Measurements from ENCODE around the gene NLGN3.

DNA sequence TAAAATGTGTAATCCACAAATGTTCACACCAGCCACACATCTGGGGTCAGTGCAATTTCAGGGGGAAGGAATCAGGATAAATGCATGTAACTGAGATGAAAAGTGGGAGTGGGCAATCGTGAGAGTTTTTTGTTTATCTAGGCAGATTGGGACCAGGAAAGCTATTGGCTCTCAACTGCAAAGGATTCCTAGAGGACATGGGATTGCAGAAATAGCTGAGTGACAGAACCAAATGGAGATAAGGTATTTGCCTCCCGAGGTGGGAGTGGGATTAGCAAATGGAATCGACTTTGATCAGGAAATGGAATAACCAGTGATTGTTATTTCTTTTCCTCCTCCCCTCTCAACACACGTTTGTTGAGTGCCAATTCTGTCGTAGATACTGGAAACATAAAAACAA, 39.5 kb downstream of the NLGN3 start:
- no peak for TF ChIP-seq EZH2 (IDR thresholded peaks at IDR 0.05; ENCODE audit: borderline replicate concordance, low read length)
- TF ChIP-seq, protein P1, sequence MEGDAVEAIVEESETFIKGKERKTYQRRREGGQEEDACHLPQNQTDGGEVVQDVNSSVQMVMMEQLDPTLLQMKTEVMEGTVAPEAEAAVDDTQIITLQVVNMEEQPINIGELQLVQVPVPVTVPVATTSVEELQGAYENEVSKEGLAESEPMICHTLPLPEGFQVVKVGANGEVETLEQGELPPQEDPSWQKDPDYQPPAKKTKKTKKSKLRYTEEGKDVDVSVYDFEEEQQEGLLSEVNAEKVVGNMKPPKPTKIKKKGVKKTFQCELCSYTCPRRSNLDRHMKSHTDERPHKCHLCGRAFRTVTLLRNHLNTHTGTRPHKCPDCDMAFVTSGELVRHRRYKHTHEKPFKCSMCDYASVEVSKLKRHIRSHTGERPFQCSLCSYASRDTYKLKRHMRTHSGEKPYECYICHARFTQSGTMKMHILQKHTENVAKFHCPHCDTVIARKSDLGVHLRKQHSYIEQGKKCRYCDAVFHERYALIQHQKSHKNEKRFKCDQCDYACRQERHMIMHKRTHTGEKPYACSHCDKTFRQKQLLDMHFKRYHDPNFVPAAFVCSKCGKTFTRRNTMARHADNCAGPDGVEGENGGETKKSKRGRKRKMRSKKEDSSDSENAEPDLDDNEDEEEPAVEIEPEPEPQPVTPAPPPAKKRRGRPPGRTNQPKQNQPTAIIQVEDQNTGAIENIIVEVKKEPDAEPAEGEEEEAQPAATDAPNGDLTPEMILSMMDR (conservative IDR thresholded peaks at IDR 0.05 in 1 of 2, IDR thresholded peaks at IDR 0.05 in 1 of 2; ENCODE audit: extremely low read depth in 1 of 2, insufficient read depth in 1 of 2, low read depth in 1 of 2, low read length in 2 of 2) = no peak
